Fibroblast of lung (primary cell): ENCODE data around the gene GRIN2A. TPM values are rescaled to one million over a fixed set of nuclear protein-coding genes. Genes with fewer than 3 reads are reported as not detected.

ENCODE experiments used
- DNase-seq, 2 donors: peaks; one replicate each; pipeline versions ENCODE4 v3.0.0 to v3.0.0-alpha.2; 2010; ENCODE audit warnings: low read depth in 2 of 2
- H2AFZ ChIP-seq: 2 replicates; pipeline ENCODE4 v1.5.1; 2012; ENCODE audit warnings: low read length, control low read depth, inconsistent platforms
- H3K27ac ChIP-seq: 2 replicates; pipeline ENCODE4 v1.5.1; 2011; ENCODE audit warnings: low read length, control low read depth; ENCODE audit not compliant: insufficient read depth
- H3K27me3 ChIP-seq: 2 replicates; pipeline ENCODE4 v1.5.1; 2011; ENCODE audit warnings: mild to moderate bottlenecking, low read length; ENCODE audit not compliant: control insufficient read depth, insufficient read depth
- H3K36me3 ChIP-seq: 2 replicates; pipeline ENCODE4 v1.5.1; 2011; ENCODE audit warnings: low read length; ENCODE audit not compliant: control insufficient read depth, insufficient read depth
- H3K4me1 ChIP-seq: 2 replicates; pipeline ENCODE4 v1.5.1; 2011; ENCODE audit warnings: low read length; ENCODE audit not compliant: control insufficient read depth, insufficient read depth; ENCODE audit errors: extremely low read depth
- H3K4me2 ChIP-seq: 2 replicates; pipeline ENCODE4 v1.5.1; 2011; ENCODE audit warnings: low read length, control low read depth; ENCODE audit not compliant: insufficient read depth; ENCODE audit errors: extremely low read depth
- H3K4me3 ChIP-seq, 4 experiments: fragments of 200-600 bp in 1 of 4; sonication (generic) in 1 of 4; replicated peaks in 1 of 4; 2 replicates each; pipeline ENCODE4 v1.5.1; 2011 to 2016; ENCODE audit warnings: low read length in 4 of 4, low read depth in 3 of 4, mild to moderate bottlenecking in 3 of 4, control low read depth in 2 of 4, inconsistent platforms in 1 of 4, mixed read lengths in 1 of 4; ENCODE audit not compliant: insufficient read depth in 1 of 4; ENCODE audit errors: control extremely low read depth in 1 of 4
- H3K79me2 ChIP-seq: 2 replicates; pipeline ENCODE4 v1.5.1; 2012; ENCODE audit warnings: mild to moderate bottlenecking, low read length, inconsistent platforms; ENCODE audit not compliant: control insufficient read depth, insufficient read depth
- H3K9ac ChIP-seq: 2 replicates; pipeline ENCODE4 v1.5.1; 2011; ENCODE audit warnings: mild to moderate bottlenecking, low read length, control low read depth; ENCODE audit not compliant: insufficient read depth
- H3K9me3 ChIP-seq: 2 replicates; pipeline ENCODE4 v1.5.1; 2012; ENCODE audit warnings: low read depth, low read length; ENCODE audit not compliant: control insufficient read depth, insufficient read depth
- H4K20me1 ChIP-seq: 2 replicates; pipeline ENCODE4 v1.5.1; 2011; ENCODE audit warnings: low read length; ENCODE audit not compliant: control insufficient read depth, insufficient read depth; ENCODE audit errors: extremely low read depth
- CTCF ChIP-seq, 2 donors: IDR thresholded peaks in 1 of 2; conservative IDR thresholded peaks in 1 of 2; 1 replicate in 1 of 2; 2 replicates in 1 of 2; pipeline ENCODE4 v1.5.1; 2011 to 2012; ENCODE audit warnings: low read length in 2 of 2, control low read depth in 1 of 2, inconsistent platforms in 1 of 2, low read depth in 1 of 2, mild to moderate bottlenecking in 1 of 2
- EZH2 ChIP-seq: IDR thresholded peaks from 2 replicates; pipeline ENCODE4 v1.5.1; 2012; ENCODE audit warnings: low read length, control low read depth, mild to moderate bottlenecking; ENCODE audit errors: missing control alignments
- polyA plus RNA-seq, 2 donors: library from polyadenylated mRNA; depleted of rRNA in 1 of 2; stranded (reverse) in 1 of 2; unstranded in 1 of 2; fragments of >200 nt; gene quantifications; 2 replicates each; pipeline ENCODE4 v1.2.1, GENCODE V29; 2011 to 2012; ENCODE audit warnings: missing spikeins in 1 of 2
- total RNA-seq: library from RNA; depleted of rRNA; stranded (reverse); fragments of >200 nt; gene quantifications from 2 replicates; pipeline ENCODE4 v1.2.1, GENCODE V29; 2014

GRIN2A gene
- total and polyA plus RNA-seq, 2 donors (not counting 1 experiment from before 2014, with no cell fraction given): 0.15 to 0.33 TPM

GRCh38 chr16:9911231-9911630 lies 271.0 kb downstream of the GRIN2A start:
- H3K79me2 ChIP-seq: no peaks in the 10 kb centered on the region
- H4K20me1 ChIP-seq: no peaks in the 10 kb centered on the region
- no peak overlapping the region for H3K9ac ChIP-seq
- H2AFZ ChIP-seq: no peak overlapping the region
- H3K4me2 ChIP-seq: no peak overlapping the region
- no peak overlapping the region for H3K27ac ChIP-seq
- H3K4me3 ChIP-seq: no peak overlapping the region
- DNase-seq: no peak
- no peak for TF ChIP-seq CTCF (conservative IDR thresholded peaks at IDR 0.05 in 1 of 2, IDR thresholded peaks at IDR 0.05 in 1 of 2; ENCODE audit: low read depth in 1 of 2, low read length in 2 of 2)
- no peak for TF ChIP-seq EZH2
- H3K4me1 ChIP-seq: no peaks in the 10 kb centered on the region
- no peaks in the 10 kb centered on the region for H3K36me3 ChIP-seq
- H3K9me3 ChIP-seq: no peaks in the 10 kb centered on the region
- H3K27me3 ChIP-seq: no peaks in the 10 kb centered on the region

GRCh38 chr16:9909072-9909825 lies 273.0 kb downstream of the GRIN2A start:
- no peak overlapping the region for H3K9ac ChIP-seq
- no peaks in the 10 kb centered on the region for H3K9me3 ChIP-seq
- H3K27me3 ChIP-seq: no peaks in the 10 kb centered on the region
- H4K20me1 ChIP-seq: no peaks in the 10 kb centered on the region
- H3K36me3 ChIP-seq: no peaks in the 10 kb centered on the region
- H3K4me2 ChIP-seq: no peak overlapping the region
- H3K4me3 ChIP-seq: no peak overlapping the region
- no peak overlapping the region for H2AFZ ChIP-seq
- H3K79me2 ChIP-seq: no peaks in the 10 kb centered on the region
- DNase-seq: peak in 1 of 2 donors; percentile 19
- no peaks in the 10 kb centered on the region for H3K4me1 ChIP-seq
- no peak overlapping the region for H3K27ac ChIP-seq
- TF ChIP-seq EZH2 (no peak), CTCF (conservative IDR thresholded peaks at IDR 0.05 in 1 of 2, IDR thresholded peaks at IDR 0.05 in 1 of 2; ENCODE audit: low read depth in 1 of 2, low read length in 2 of 2) (no peak)

- no peaks in the 10 kb centered on the region for H3K27me3 ChIP-seq
- H3K9me3 ChIP-seq: no peaks in the 10 kb centered on the region
- H3K4me3 ChIP-seq: no peak overlapping the region
- no peaks in the 10 kb centered on the region for H3K4me1 ChIP-seq
- DNase-seq: peak in 1 of 2 donors; percentile 6
- H3K79me2 ChIP-seq: no peaks in the 10 kb centered on the region
- no peaks in the 10 kb centered on the region for H3K36me3 ChIP-seq
- H3K27ac ChIP-seq: no peak overlapping the region
- no peak overlapping the region for H2AFZ ChIP-seq
- H4K20me1 ChIP-seq: no peaks in the 10 kb centered on the region
- H3K9ac ChIP-seq: no peak overlapping the region
- H3K4me2 ChIP-seq: no peak overlapping the region
- no peak for TF ChIP-seq EZH2
- no peak for TF ChIP-seq CTCF (conservative IDR thresholded peaks at IDR 0.05 in 1 of 2, IDR thresholded peaks at IDR 0.05 in 1 of 2; ENCODE audit: low read depth in 1 of 2, low read length in 2 of 2)
Observed at GRCh38 chr16:9908613-9909012, 273.6 kb downstream of the GRIN2A start.
